GM08714 (cell line): ENCODE results near the gene CD2.

Source experiments
- H3K4me3 ChIP-seq: fragments of 200-500 bp; sonication (Bioruptor generic); 2 replicates; pipeline ENCODE4 v1.5.1; 2014; ENCODE audit warnings: mild to moderate bottlenecking, low read length, inconsistent platforms
- ZNF274 ChIP-seq: IDR thresholded peaks from 2 replicates; pipeline ENCODE4 v1.6.1; 2012; ENCODE audit warnings: mild to moderate bottlenecking, low read depth, low read length

The CD2 gene

GRCh38 chr1:116760996-116761665 lies 6.9 kb downstream of the CD2 start:
- TF ChIP-seq ZNF274 = no peak
- H3K4me3 ChIP-seq = no peak overlapping the region

GRCh38 chr1:116762281-116762680 lies 8.1 kb downstream of the CD2 start:
- no peak for TF ChIP-seq ZNF274
- no peak overlapping the region for H3K4me3 ChIP-seq

DNA sequence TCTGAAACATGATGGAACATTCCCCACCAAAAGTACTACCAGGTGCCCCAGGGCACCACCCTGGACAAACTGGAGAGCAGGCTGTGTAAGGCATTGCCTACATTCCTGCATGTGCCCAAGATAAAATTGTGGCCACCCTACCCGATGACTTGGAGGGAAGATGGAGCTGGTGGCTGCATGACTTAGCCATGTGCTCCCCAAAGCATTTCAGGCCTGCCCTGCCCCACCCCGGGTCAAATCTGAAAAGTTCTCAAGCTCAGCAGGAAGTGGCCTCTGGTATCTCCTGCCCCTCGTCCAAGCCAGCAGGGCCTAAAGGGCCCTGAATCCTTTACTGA lies 8.5 kb downstream of the CD2 start:
- H3K4me3 ChIP-seq = no peak overlapping the region
- TF ChIP-seq ZNF274 = no peak

DNA sequence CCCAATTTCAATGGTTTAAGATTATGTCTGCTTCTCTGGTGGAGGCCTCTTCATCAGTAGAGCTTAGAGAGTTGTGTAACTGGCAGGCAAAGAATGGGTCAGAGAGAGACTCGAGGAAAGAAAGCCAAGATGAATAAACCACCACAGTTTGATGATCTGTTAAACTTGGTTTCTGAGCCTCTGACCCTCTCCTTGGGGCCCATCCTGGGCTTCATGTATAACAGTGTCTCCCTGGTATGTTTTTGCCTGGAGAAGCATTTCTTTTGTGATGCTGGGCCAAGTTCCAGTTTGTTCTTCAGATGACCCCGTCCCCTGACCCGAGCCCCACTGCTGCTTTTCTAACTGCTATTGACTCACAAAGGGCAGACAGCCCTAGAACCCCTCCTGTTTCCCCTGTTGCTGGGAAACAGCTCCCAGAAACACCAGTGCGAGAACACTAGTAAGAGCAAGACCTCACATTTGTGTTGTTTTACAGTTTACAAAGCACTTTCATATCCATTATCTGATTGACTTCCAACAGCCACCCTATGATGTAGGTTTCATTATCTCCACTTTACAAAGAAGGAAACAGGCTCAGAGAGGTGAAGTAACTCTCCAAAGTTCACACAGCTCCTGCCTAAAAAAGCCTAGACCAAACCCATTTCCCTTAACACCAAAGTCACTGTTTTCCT lies 9.0 kb downstream of the CD2 start:
- TF ChIP-seq ZNF274 = no peak
- no peak overlapping the region for H3K4me3 ChIP-seq

- no peak overlapping the region for H3K4me3 ChIP-seq
- TF ChIP-seq ZNF274 = no peak
These were observed 9.7 kb downstream of the CD2 start for GRCh38 chr1:116763787-116764465.

- TF ChIP-seq ZNF274 = no peak
- no peak overlapping the region for H3K4me3 ChIP-seq
These were observed 10.3 kb downstream of the CD2 start for GRCh38 chr1:116764466-116764898.

GRCh38 chr1:116764906-116765862 lies 11.0 kb downstream of the CD2 start:
- H3K4me3 ChIP-seq = no peak overlapping the region
- no peak for TF ChIP-seq ZNF274

DNA sequence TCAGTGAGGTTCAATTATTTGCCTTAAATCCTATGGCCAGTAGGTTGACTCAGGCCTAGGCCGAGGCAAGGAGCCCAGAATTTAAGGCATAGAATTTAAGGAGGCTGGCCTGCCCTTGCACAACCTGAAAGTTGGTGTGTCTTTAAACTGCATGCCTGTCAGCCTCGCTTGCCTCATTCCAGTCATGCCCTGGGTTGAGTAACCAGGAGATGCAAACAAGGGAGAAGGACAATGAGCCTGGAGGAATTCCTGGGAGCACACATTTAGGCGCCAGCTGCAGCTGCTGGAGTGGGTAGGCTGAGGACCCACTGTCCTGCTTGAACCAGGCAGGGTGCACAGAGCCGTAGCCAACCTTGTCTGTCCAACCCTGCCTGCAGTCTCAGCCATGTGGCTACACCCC lies 11.7 kb downstream of the CD2 start:
- TF ChIP-seq ZNF274 = no peak
- no peak overlapping the region for H3K4me3 ChIP-seq

DNA sequence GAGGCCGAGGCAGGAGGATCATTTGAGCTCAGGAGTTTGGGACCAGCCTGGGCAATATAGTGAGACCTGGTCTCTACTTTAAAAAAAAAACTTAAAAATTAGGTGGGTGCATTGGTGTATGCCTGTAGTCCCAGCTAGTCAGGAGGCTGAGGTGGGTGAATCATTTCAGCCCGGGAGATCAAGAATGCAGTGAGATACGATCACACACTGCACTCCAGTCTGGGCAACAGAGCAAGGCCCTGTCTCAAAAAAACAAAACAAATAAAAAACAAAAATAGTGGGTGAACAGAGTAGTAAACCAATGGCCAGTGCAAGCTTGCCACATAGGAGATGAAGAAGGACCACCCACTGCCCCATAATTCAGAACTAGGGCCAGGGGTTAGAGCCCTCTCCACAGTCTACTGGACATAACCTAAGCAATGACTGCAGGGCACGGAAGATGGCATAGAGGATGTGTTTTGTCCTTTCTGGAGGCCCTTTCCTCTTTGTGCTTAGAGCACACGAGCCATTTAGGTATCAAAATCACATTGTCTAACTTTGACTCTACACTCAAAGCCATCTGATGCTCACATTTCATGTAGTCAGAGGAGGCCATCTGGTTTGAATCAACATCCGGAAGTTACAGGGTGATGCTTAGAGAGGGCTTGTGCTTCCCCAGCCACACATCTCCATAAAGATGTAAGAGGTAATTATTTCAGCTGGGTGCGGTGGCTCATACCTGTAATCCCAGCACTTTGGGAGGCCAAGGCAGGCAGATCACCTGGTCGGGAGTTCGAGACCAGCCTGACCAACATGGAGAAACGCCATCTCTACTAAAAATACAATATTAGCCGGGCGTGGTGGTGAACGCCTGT lies 12.6 kb downstream of the CD2 start:
- TF ChIP-seq ZNF274 = no peak
- H3K4me3 ChIP-seq = no peak overlapping the region

DNA sequence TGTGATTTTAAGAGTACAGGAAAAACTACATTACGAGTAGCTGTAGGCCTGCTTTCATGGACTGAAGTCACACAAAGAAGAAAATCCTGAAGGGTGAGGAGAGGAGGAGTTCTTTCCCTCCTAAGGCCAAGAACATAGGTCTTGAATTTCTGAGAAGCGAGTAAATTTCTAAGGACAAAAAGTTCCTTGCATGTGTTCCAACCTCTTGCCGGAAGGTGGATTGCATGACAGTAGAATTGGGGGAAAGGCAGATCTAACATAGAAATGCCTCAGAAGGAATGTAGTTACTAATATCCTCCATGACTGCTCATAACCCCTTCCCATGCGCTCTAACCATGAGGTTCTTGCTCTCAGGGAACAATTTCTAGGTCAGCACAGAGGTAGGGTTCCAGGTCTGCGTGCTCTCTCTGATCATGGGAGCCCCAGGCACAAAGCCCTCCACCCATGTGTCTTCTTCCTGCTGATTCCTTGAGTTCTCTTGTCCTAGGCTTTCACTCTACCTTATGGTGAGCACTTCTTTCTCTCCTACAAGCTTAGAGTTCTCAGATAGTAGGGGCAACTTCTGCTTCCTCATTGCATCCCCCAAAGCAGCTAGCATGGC lies 13.7 kb downstream of the CD2 start:
- TF ChIP-seq ZNF274 = no peak
- no peak overlapping the region for H3K4me3 ChIP-seq

DNA sequence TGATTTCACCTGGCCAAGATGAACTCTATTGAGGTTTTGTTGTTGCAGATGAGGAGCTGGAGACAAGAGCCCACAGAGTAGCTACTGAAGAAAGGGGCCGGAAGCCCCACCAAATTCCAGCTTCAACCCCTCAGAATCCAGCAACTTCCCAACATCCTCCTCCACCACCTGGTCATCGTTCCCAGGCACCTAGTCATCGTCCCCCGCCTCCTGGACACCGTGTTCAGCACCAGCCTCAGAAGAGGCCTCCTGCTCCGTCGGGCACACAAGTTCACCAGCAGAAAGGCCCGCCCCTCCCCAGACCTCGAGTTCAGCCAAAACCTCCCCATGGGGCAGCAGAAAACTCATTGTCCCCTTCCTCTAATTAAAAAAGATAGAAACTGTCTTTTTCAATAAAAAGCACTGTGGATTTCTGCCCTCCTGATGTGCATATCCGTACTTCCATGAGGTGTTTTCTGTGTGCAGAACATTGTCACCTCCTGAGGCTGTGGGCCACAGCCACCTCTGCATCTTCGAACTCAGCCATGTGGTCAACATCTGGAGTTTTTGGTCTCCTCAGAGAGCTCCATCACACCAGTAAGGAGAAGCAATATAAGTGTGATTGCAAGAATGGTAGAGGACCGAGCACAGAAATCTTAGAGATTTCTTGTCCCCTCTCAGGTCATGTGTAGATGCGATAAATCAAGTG lies 14.3 kb downstream of the CD2 start:
- no peak for TF ChIP-seq ZNF274
- H3K4me3 ChIP-seq = no peak overlapping the region

DNA sequence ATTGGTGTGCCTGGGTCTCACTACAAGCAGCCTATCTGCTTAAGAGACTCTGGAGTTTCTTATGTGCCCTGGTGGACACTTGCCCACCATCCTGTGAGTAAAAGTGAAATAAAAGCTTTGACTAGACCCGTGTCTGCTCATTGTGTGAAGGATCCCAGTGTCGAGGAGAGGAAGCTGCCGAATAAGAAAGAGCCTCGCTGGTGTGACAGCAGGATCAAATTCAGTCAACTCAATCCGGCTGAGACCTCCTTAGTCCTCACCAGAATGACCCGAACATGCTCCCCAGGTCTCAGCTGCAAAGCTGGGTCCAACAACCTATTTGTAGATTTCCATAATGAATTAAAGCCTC lies 14.8 kb downstream of the CD2 start:
- H3K4me3 ChIP-seq = no peak overlapping the region
- no peak for TF ChIP-seq ZNF274
